NT2/D1 (cell line): ENCODE results near the gene FCN3.

Experiments
- DNase-seq: peaks from one replicate; pipeline ENCODE4 v3.0.0-alpha.2; 2011; ENCODE audit warnings: low read depth, low spot score
- H3K27me3 ChIP-seq: 2 replicates; pipeline ENCODE4 v1.6.0; 2011; ENCODE audit warnings: mild to moderate bottlenecking; ENCODE audit not compliant: insufficient read length, insufficient read depth
- H3K36me3 ChIP-seq: 2 replicates; pipeline ENCODE4 v1.6.1; 2011; ENCODE audit warnings: mild to moderate bottlenecking, low read length, mixed read lengths; ENCODE audit not compliant: insufficient read depth, insufficient read length
- H3K4me1 ChIP-seq: 2 replicates; pipeline ENCODE4 v1.5.1; 2011; ENCODE audit not compliant: insufficient read depth, insufficient read length
- H3K4me3 ChIP-seq: 2 replicates; pipeline ENCODE4 v1.5.1; 2011; ENCODE audit warnings: low read depth; ENCODE audit not compliant: insufficient read length
- H3K9ac ChIP-seq: 2 replicates; pipeline ENCODE4 v1.6.0; 2011; ENCODE audit warnings: low read depth; ENCODE audit not compliant: insufficient read length
- H3K9me3 ChIP-seq: 2 replicates; pipeline ENCODE4 v1.5.1; 2011; ENCODE audit warnings: mild to moderate bottlenecking, low read length; ENCODE audit not compliant: insufficient read depth
- SUZ12 ChIP-seq: IDR thresholded peaks from 2 replicates; pipeline ENCODE4 v1.6.1; 2011; ENCODE audit not compliant: insufficient read length, insufficient read depth; ENCODE audit errors: extremely low read depth
- YY1 ChIP-seq: IDR thresholded peaks from 2 replicates; pipeline ENCODE4 v1.6.1; 2011; ENCODE audit not compliant: insufficient read length, insufficient read depth
- ZNF274 ChIP-seq: IDR thresholded peaks from 2 replicates; pipeline ENCODE4 v1.6.1; 2011; ENCODE audit warnings: mild to moderate bottlenecking, low read depth, low read length

The FCN3 gene

GRCh38 chr1:27368869-27369582 lies 5.6 kb downstream of the FCN3 start:
- H3K36me3 ChIP-seq: no peaks in the 10 kb centered on the region
- H3K4me3 ChIP-seq: no peak overlapping the region
- peak overlapping the region; percentile 47 for H3K9ac ChIP-seq
- TF ChIP-seq YY1: no peak
- TF ChIP-seq SUZ12: no peak
- H3K4me1 ChIP-seq: peaks cover 28% of the 10 kb centered on the region
- H3K9me3 ChIP-seq: no peaks in the 10 kb centered on the region
- no peak for DNase-seq
- H3K27me3 ChIP-seq: no peaks in the 10 kb centered on the region

GRCh38 chr1:27367160-27367650 lies 7.4 kb downstream of the FCN3 start:
- peak overlapping the region; percentile 69 for H3K4me3 ChIP-seq
- no peaks in the 10 kb centered on the region for H3K27me3 ChIP-seq
- H3K36me3 ChIP-seq: peaks cover 11% of the 10 kb centered on the region
- peak overlapping the region; percentile 85 for H3K9ac ChIP-seq
- TF ChIP-seq YY1 (no peak), ZNF274 (no peak), SUZ12 (no peak)
- no peaks in the 10 kb centered on the region for H3K9me3 ChIP-seq
- DNase-seq: no peak
- peaks cover 24% of the 10 kb centered on the region for H3K4me1 ChIP-seq

- Histone ChIP-seq H3K9ac (peak within 1 kb of the TSS; percentile 85), H3K9me3 (no peaks in the 10 kb centered on the region), H3K4me1 (peaks cover 24% of the 10 kb centered on the region), H3K27me3 (no peaks in the 10 kb centered on the region), H3K36me3 (peaks cover 16% of the 10 kb centered on the region), H3K4me3 (peak within 1 kb of the TSS; percentile 69)
- DNase-seq: peak; percentile 84
- TF ChIP-seq ZNF274 (no peak), SUZ12 (no peak), YY1 (no peak)
Observed at GRCh38 chr1:27366411-27367159, 8.0 kb downstream of the FCN3 start, which contains the start of gene MAP3K6. Gene MAP3K6 (minus strand): TSS chr1:27366961. CDS start chr1:27366597, 364 bp downstream.

- TF ChIP-seq ZNF274: no peak
- no peak for TF ChIP-seq YY1
- TF ChIP-seq SUZ12: no peak
Observed at GRCh38 chr1:27366113-27366410, 8.6 kb downstream of the FCN3 start.

GRCh38 chr1:27365372-27366112 lies 9.1 kb downstream of the FCN3 start:
- DNase-seq: peak; percentile 87
- Histone ChIP-seq H3K4me3 (peak overlapping the region; percentile 69), H3K36me3 (peaks cover 24% of the 10 kb centered on the region), H3K27me3 (no peaks in the 10 kb centered on the region), H3K4me1 (peaks cover 24% of the 10 kb centered on the region), H3K9me3 (no peaks in the 10 kb centered on the region), H3K9ac (peak overlapping the region; percentile 85)
- TF ChIP-seq ZNF274 (no peak), SUZ12 (no peak), YY1 (no peak)

More at GRCh38 chr1:27366113-27366410, 8.6 kb downstream of the FCN3 start:
- H3K9ac ChIP-seq: peak overlapping the region; percentile 85
- no peaks in the 10 kb centered on the region for H3K27me3 ChIP-seq
- H3K36me3 ChIP-seq: peaks cover 21% of the 10 kb centered on the region
- H3K4me3 ChIP-seq: peak overlapping the region; percentile 69
- peak; percentile 66 for DNase-seq
- H3K4me1 ChIP-seq: peaks cover 24% of the 10 kb centered on the region
- no peaks in the 10 kb centered on the region for H3K9me3 ChIP-seq

GRCh38 chr1:27364696-27365371 lies 9.8 kb downstream of the FCN3 start:
- no peaks in the 10 kb centered on the region for H3K9me3 ChIP-seq
- no peak overlapping the region for H3K4me3 ChIP-seq
- H3K4me1 ChIP-seq: peaks cover 28% of the 10 kb centered on the region
- no peak for TF ChIP-seq YY1
- H3K9ac ChIP-seq: peak overlapping the region; percentile 12
- no peaks in the 10 kb centered on the region for H3K27me3 ChIP-seq
- DNase-seq: no peak
- peaks cover 27% of the 10 kb centered on the region for H3K36me3 ChIP-seq
